Sigmoid colon (tissue), 4 donors: ENCODE data around the gene EIF5AL1.

ENCODE experiments used
- CTCF ChIP-seq, 4 experiments: fragments of 450-650 bp in 3 of 4; fragments of 200-600 bp in 1 of 4; IDR thresholded peaks; one replicate each; pipeline ENCODE4 v1.5.1; 2016 to 2019; ENCODE audit warnings: antibody characterized with exemption in 4 of 4, mild to moderate bottlenecking in 3 of 4, moderate library complexity in 2 of 4
- EP300 ChIP-seq, 4 donors: sonication (generic); formaldehyde crosslinking; IDR thresholded peaks; one replicate each; pipeline ENCODE4 v1.6.1; 2017; ENCODE audit warnings: antibody characterized with exemption in 4 of 4
- POLR2A ChIP-seq, 2 donors: fragments of 450-650 bp; IDR thresholded peaks; one replicate each; pipeline ENCODE4 v1.6.1; 2016; ENCODE audit warnings: antibody characterized with exemption in 2 of 2, mild to moderate bottlenecking in 2 of 2, moderate library complexity in 2 of 2

GRCh38 chr10:79468841-79469585 is 43.3 kb upstream of the EIF5AL1 start:
- TF ChIP-seq CTCF (IDR thresholded peaks at IDR 0.05), result no peak
- TF ChIP-seq POLR2A (IDR thresholded peaks at IDR 0.05), result no peak
- no peak for TF ChIP-seq EP300 (IDR thresholded peaks at IDR 0.05)
